RWPE2 (cell line): ENCODE measurements around the gene ADAP1.
"Not testable (repeated sequence)": the region's sequence is repeated elsewhere in the genome, so short reads cannot be mapped to it uniquely, and the experiment has no call there.

ENCODE experiments used
- ATAC-seq: fragments of 200-7000 bp; cut with Tn5 transposase; 3 replicates; pipeline ENCODE4 v1.9.1; 2021; ENCODE audit warnings: low read depth
- DNase-seq: peaks from one replicate; pipeline ENCODE4 v3.0.0-alpha.2; 2020; ENCODE audit warnings: low spot score
- H3K27ac ChIP-seq: fragments of 450-650 bp; 2 replicates; pipeline ENCODE4 v1.5.1; 2017; ENCODE audit warnings: mild to moderate bottlenecking; ENCODE audit not compliant: poor library complexity, severe bottlenecking
- H3K27me3 ChIP-seq: fragments of 250-450 bp; sonication (Bioruptor Pico); 2 replicates; pipeline ENCODE4 v1.5.1; 2021; ENCODE audit warnings: mild to moderate bottlenecking, moderate library complexity; ENCODE audit not compliant: insufficient read depth, poor library complexity, severe bottlenecking
- H3K36me3 ChIP-seq: fragments of 250-450 bp; sonication (Bioruptor Pico); 2 replicates; pipeline ENCODE4 v1.5.1; 2020; ENCODE audit warnings: low read depth, mild to moderate bottlenecking, moderate library complexity
- H3K4me1 ChIP-seq: fragments of 250-450 bp; sonication (Bioruptor Pico); 2 replicates; pipeline ENCODE4 v1.5.1; 2021; ENCODE audit warnings: mild to moderate bottlenecking, moderate library complexity; ENCODE audit not compliant: insufficient read depth, poor library complexity, severe bottlenecking
- H3K4me3 ChIP-seq: fragments of 250-450 bp; sonication (Bioruptor Pico); 2 replicates; pipeline ENCODE4 v1.5.1; 2021; ENCODE audit warnings: mild to moderate bottlenecking, moderate library complexity; ENCODE audit not compliant: severe bottlenecking
- H3K9me3 ChIP-seq: fragments of 250-450 bp; sonication (Bioruptor Pico); 2 replicates; pipeline ENCODE4 v1.5.1; 2021; ENCODE audit warnings: mild to moderate bottlenecking, moderate library complexity; ENCODE audit not compliant: severe bottlenecking
- TF ChIP-seq, protein P1 (sequence below): fragments of 450-650 bp; IDR thresholded peaks from one replicate; pipeline ENCODE4 v1.5.1; 2017; ENCODE audit warnings: mild to moderate bottlenecking, moderate library complexity; ENCODE audit not compliant: poor library complexity, severe bottlenecking

Gene ADAP1

DNA sequence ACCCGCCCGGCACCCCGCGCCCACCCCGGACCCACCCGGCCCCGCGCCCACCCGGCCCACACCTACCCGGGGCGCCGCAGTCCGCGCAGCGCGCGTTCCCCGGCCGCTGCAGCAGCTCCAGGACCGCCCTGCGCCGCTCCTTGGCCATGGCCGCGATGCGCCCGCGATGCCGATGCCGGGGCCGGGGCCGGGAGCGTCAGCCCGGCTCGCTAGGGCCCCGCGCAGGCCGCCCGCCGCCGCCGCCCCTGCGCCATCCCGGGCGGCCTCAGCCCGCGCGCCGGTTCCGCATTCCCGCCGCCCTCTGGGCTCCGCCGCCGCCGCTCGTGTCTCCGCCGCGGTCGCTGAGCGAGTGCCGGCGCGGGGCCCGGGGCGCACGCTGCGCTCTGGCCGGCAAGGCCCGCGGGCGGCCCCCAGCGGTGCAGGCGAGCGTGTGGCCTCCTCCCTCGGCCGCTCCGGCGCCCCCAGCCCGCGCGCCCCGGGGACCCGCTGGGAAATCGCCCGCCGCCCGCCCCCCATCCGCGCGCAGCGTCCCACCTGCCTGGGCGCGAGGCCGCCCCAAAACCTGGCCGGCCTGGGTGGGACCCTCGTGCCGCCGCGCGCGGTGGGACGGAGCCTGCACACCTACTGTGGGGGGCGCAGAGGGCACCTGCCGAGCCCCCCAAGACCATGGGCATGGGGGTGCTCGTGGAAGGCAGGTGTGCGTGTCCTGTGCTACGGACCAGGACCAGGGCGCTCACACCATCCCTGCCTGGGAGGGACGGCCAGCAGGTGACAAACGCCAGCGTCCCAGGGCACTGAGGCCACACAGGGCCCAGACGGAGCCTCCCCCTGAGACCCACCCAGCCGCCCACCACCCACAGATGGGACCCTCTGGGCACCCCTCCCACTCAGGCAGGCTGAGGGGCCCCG is at the start of gene ADAP1:
Gene ADAP1 (minus strand): TSS at position 351 of the 909 bp plus-strand sequence. CDS start 203 bp downstream, at position 148.
- peak within 1 kb of the TSS; percentile 98 for H3K4me3 ChIP-seq
- H3K27ac ChIP-seq: peak within 1 kb of the TSS; percentile 65
- no peaks in the 10 kb centered on the region for H3K27me3 ChIP-seq
- TF ChIP-seq, protein P1, sequence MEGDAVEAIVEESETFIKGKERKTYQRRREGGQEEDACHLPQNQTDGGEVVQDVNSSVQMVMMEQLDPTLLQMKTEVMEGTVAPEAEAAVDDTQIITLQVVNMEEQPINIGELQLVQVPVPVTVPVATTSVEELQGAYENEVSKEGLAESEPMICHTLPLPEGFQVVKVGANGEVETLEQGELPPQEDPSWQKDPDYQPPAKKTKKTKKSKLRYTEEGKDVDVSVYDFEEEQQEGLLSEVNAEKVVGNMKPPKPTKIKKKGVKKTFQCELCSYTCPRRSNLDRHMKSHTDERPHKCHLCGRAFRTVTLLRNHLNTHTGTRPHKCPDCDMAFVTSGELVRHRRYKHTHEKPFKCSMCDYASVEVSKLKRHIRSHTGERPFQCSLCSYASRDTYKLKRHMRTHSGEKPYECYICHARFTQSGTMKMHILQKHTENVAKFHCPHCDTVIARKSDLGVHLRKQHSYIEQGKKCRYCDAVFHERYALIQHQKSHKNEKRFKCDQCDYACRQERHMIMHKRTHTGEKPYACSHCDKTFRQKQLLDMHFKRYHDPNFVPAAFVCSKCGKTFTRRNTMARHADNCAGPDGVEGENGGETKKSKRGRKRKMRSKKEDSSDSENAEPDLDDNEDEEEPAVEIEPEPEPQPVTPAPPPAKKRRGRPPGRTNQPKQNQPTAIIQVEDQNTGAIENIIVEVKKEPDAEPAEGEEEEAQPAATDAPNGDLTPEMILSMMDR: peak; percentile 91
- ATAC-seq: peak; percentile 55
- no peaks in the 10 kb centered on the region for H3K9me3 ChIP-seq
- H3K4me1 ChIP-seq: peaks cover 5% of the 10 kb centered on the region
- no peaks in the 10 kb centered on the region for H3K36me3 ChIP-seq
- DNase-seq: peak; percentile 54

DNA sequence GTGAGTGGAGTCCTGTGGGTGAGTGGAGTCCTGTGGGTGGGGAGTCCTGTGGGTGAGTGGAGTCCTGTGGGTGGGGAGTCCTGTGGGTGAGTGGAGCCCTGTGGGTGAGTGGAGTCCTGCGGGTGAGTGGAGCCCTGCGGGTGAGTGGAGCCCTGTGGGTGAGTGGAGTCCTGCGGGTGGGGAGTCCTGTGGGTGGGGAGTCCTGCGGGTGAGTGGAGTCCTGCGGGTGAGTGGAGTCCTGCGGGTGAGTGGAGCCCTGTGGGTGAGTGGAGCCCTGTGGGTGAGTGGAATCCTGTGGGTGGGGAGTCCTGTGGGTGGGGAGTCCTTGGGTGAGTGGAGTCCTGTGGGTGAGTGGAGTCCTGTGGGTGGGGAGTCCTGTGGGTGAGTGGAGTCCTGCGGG is 48.0 kb upstream of the ADAP1 start:
- not testable (repeated sequence) for H3K9me3 ChIP-seq, H3K36me3 ChIP-seq, H3K27me3 ChIP-seq, DNase-seq, H3K27ac ChIP-seq, ATAC-seq, H3K4me1 ChIP-seq, H3K4me3 ChIP-seq

GRCh38 chr7:1002026-1002425 is 47.5 kb upstream of the ADAP1 start:
- H3K36me3 ChIP-seq, H3K4me3 ChIP-seq, H3K9me3 ChIP-seq, ATAC-seq, H3K27me3 ChIP-seq, H3K4me1 ChIP-seq, DNase-seq, H3K27ac ChIP-seq: not testable (repeated sequence)

GRCh38 chr7:1001069-1001770 is 46.7 kb upstream of the ADAP1 start:
- not testable (repeated sequence) for H3K27me3 ChIP-seq, H3K4me3 ChIP-seq, H3K9me3 ChIP-seq, DNase-seq, H3K4me1 ChIP-seq, H3K36me3 ChIP-seq, H3K27ac ChIP-seq
- ATAC-seq: peak; percentile 22; the same call in 1 of the 3 replicates

- ATAC-seq: no peak
- TF ChIP-seq, protein P1: no peak
- H3K4me1 ChIP-seq: no peaks in the 10 kb centered on the region
Observed at GRCh38 chr7:999941-1000935, 45.8 kb upstream of the ADAP1 start.

More at GRCh38 chr7:999941-1000935, 45.8 kb upstream of the ADAP1 start:
- no peak overlapping the region for H3K4me3 ChIP-seq
- H3K36me3 ChIP-seq: peaks cover 9% of the 10 kb centered on the region; the same call in 1 of the 2 replicates
- no peaks in the 10 kb centered on the region for H3K9me3 ChIP-seq
- H3K27me3 ChIP-seq: no peaks in the 10 kb centered on the region
- DNase-seq: no peak
- no peak overlapping the region for H3K27ac ChIP-seq
